Loucy (cell line): ENCODE results near the gene CACNA2D3.

Experiments
- H2AFZ ChIP-seq: fragments of 200-600 bp; sonication (generic); 2 replicates; pipeline ENCODE4 v1.6.0; 2016; ENCODE audit warnings: antibody characterized with exemption, mild to moderate bottlenecking, low read length, moderate library complexity
- H3F3A ChIP-seq: fragments of 200-600 bp; 2 replicates; pipeline ENCODE4 v1.6.0; 2016; ENCODE audit warnings: antibody characterized with exemption, low read depth, mild to moderate bottlenecking
- H3K27me3 ChIP-seq: fragments of 200-600 bp; sonication (generic); 2 replicates; pipeline ENCODE4 v1.6.1; 2014; ENCODE audit warnings: low read length, mild to moderate bottlenecking; ENCODE audit not compliant: insufficient read depth, poor library complexity, severe bottlenecking
- H3K36me3 ChIP-seq: fragments of 200-600 bp; sonication (generic); 2 replicates; pipeline ENCODE4 v1.6.1; 2016; ENCODE audit warnings: low read length; ENCODE audit not compliant: insufficient read depth
- H3K4me1 ChIP-seq: fragments of 200-600 bp; sonication (generic); 2 replicates; pipeline ENCODE4 v1.5.1; 2014; ENCODE audit warnings: low read length, mild to moderate bottlenecking; ENCODE audit not compliant: insufficient read depth, poor library complexity, severe bottlenecking
- H3K4me2 ChIP-seq: fragments of 200-600 bp; sonication (generic); 2 replicates; pipeline ENCODE4 v1.6.0; 2014; ENCODE audit warnings: antibody characterized with exemption, low read length, low read depth, mild to moderate bottlenecking; ENCODE audit not compliant: poor library complexity, severe bottlenecking
- H3K4me3 ChIP-seq: fragments of 200-600 bp; sonication (generic); 2 replicates; pipeline ENCODE4 v1.5.1; 2014; ENCODE audit warnings: low read length, mild to moderate bottlenecking, mixed read lengths; ENCODE audit not compliant: poor library complexity, severe bottlenecking
- H3K79me2 ChIP-seq: fragments of 200-600 bp; sonication (generic); 2 replicates; pipeline ENCODE4 v1.6.1; 2014; ENCODE audit warnings: low read length; ENCODE audit not compliant: insufficient read depth
- H3K9ac ChIP-seq: fragments of 200-600 bp; sonication (generic); 2 replicates; pipeline ENCODE4 v1.6.0; 2014; ENCODE audit warnings: mild to moderate bottlenecking, low read depth, low read length, moderate library complexity; ENCODE audit not compliant: poor library complexity, severe bottlenecking
- H3K9me2 ChIP-seq: fragments of 200-600 bp; sonication (generic); replicated peaks from 2 replicates; pipeline ENCODE4 v1.6.1; 2016; ENCODE audit warnings: low read depth, low read length, mixed read lengths
- H3K9me3 ChIP-seq: fragments of 200-600 bp; sonication (generic); 2 replicates; pipeline ENCODE4 v1.6.1; 2014; ENCODE audit warnings: mild to moderate bottlenecking, antibody characterized with exemption, low read length, low read depth; ENCODE audit not compliant: insufficient read depth
- H4K20me1 ChIP-seq: fragments of 200-600 bp; sonication (generic); 2 replicates; pipeline ENCODE4 v1.6.0; 2014; ENCODE audit warnings: antibody characterized with exemption, low read length, mild to moderate bottlenecking; ENCODE audit not compliant: insufficient read depth, poor library complexity, severe bottlenecking
- CTCF ChIP-seq: fragments of 200-600 bp; sonication (generic); conservative IDR thresholded peaks from 2 replicates; pipeline ENCODE4 v1.5.1; 2014; ENCODE audit warnings: mild to moderate bottlenecking, antibody characterized with exemption, low read length
- EZH2phosphoT487 ChIP-seq: fragments of 200-600 bp; IDR thresholded peaks from 2 replicates; pipeline ENCODE4 v1.6.1; 2018; ENCODE audit warnings: antibody characterized with exemption, mild to moderate bottlenecking, moderate library complexity, borderline replicate concordance

The CACNA2D3 gene

GRCh38 chr3:54421943-54422342 is 299.6 kb downstream of the CACNA2D3 start:
- Histone ChIP-seq H3K9me3 (no peaks in the 10 kb centered on the region), H3K4me2 (no peak overlapping the region), H3K9me2 (no peaks in the 10 kb centered on the region), H3K27me3 (no peaks in the 10 kb centered on the region), H4K20me1 (no peaks in the 10 kb centered on the region), H3K9ac (no peak overlapping the region), H3K4me3 (no peak overlapping the region), H2AFZ (no peak overlapping the region), H3F3A (no peaks in the 10 kb centered on the region), H3K79me2 (no peaks in the 10 kb centered on the region), H3K4me1 (no peaks in the 10 kb centered on the region), H3K36me3 (no peaks in the 10 kb centered on the region)
- TF ChIP-seq CTCF, result no peak
- no peak for TF ChIP-seq EZH2phosphoT487

- no peaks in the 10 kb centered on the region for H3K9me3 ChIP-seq
- no peak overlapping the region for H3K4me2 ChIP-seq
- no peak overlapping the region for H3K9ac ChIP-seq
- no peaks in the 10 kb centered on the region for H3F3A ChIP-seq
- H3K79me2 ChIP-seq, result no peaks in the 10 kb centered on the region
- no peaks in the 10 kb centered on the region for H4K20me1 ChIP-seq
- H3K36me3 ChIP-seq, result no peaks in the 10 kb centered on the region
- H3K4me3 ChIP-seq, result no peak overlapping the region
- no peak overlapping the region for H2AFZ ChIP-seq
- TF ChIP-seq EZH2phosphoT487 (no peak), CTCF (no peak)
- no peaks in the 10 kb centered on the region for H3K9me2 ChIP-seq
- no peaks in the 10 kb centered on the region for H3K4me1 ChIP-seq
- H3K27me3 ChIP-seq, result no peaks in the 10 kb centered on the region
Observed at GRCh38 chr3:54424292-54424691, 301.9 kb downstream of the CACNA2D3 start.

GRCh38 chr3:54426381-54426780 is 304.0 kb downstream of the CACNA2D3 start:
- no peaks in the 10 kb centered on the region for H3K9me2 ChIP-seq
- H3K4me3 ChIP-seq, result no peak overlapping the region
- no peaks in the 10 kb centered on the region for H3K27me3 ChIP-seq
- H3K9ac ChIP-seq, result no peak overlapping the region
- H3K9me3 ChIP-seq, result no peaks in the 10 kb centered on the region
- TF ChIP-seq EZH2phosphoT487, result no peak
- TF ChIP-seq CTCF, result no peak
- no peaks in the 10 kb centered on the region for H3F3A ChIP-seq
- no peaks in the 10 kb centered on the region for H3K4me1 ChIP-seq
- no peaks in the 10 kb centered on the region for H4K20me1 ChIP-seq
- H3K79me2 ChIP-seq, result no peaks in the 10 kb centered on the region
- H2AFZ ChIP-seq, result no peak overlapping the region
- no peak overlapping the region for H3K4me2 ChIP-seq
- H3K36me3 ChIP-seq, result no peaks in the 10 kb centered on the region
